GM12878 (cell line): ENCODE results near the gene LAP3. TPM values are rescaled to one million over a fixed set of nuclear protein-coding genes. Genes with fewer than 3 reads are reported as not detected.

Source experiments
- EED ChIP-seq: sonication (generic); IDR thresholded peaks from 2 replicates; pipeline ENCODE4 v1.6.1; 2016; ENCODE audit warnings: antibody characterized with exemption, low read depth
- ELK1 ChIP-seq: IDR thresholded peaks from 2 replicates; pipeline ENCODE4 v1.6.1; 2012; ENCODE audit warnings: low read depth, low read length, improper control_type of control experiment
- MAX ChIP-seq: IDR thresholded peaks from 2 replicates; pipeline ENCODE4 v1.6.1; 2012; ENCODE audit warnings: low read depth, low read length, improper control_type of control experiment
- MXI1 ChIP-seq: fragments of 150-350 bp; IDR thresholded peaks from 2 replicates; pipeline ENCODE4 v1.6.1; 2011; ENCODE audit warnings: low read depth, mild to moderate bottlenecking, inconsistent platforms, low read length, improper control_type of control experiment
- NFIC ChIP-seq: IDR thresholded peaks from 2 replicates; pipeline ENCODE4 v1.6.1; 2012; ENCODE audit warnings: low read depth, mild to moderate bottlenecking, inconsistent platforms, low read length, moderate library complexity
- NR2F1 ChIP-seq: fragments of 450-650 bp; conservative IDR thresholded peaks from 2 replicates; pipeline ENCODE4 v1.6.1; 2017; ENCODE audit warnings: mild to moderate bottlenecking
- POLR2AphosphoS2 ChIP-seq: IDR thresholded peaks from 2 replicates; pipeline ENCODE4 v1.6.1; 2011; ENCODE audit warnings: low read depth, mild to moderate bottlenecking, low read length, improper control_type of control experiment, moderate library complexity
- POLR2AphosphoS5 ChIP-seq: IDR thresholded peaks from 2 replicates; pipeline ENCODE4 v1.6.1; 2011; ENCODE audit warnings: mild to moderate bottlenecking, low read length, inconsistent platforms
- RELB ChIP-seq: fragments of 450-650 bp; IDR thresholded peaks from 2 replicates; pipeline ENCODE4 v1.6.1; 2017; ENCODE audit warnings: low read depth, mild to moderate bottlenecking, moderate library complexity
- RFX5 ChIP-seq: IDR thresholded peaks from 2 replicates; pipeline ENCODE4 v1.6.1; 2011; ENCODE audit warnings: low read depth, low read length, improper control_type of control experiment
- SIN3A ChIP-seq: IDR thresholded peaks from 2 replicates; pipeline ENCODE4 v1.6.1; 2012; ENCODE audit warnings: low read depth, low read length, improper control_type of control experiment
- SKIL ChIP-seq: fragments of 450-650 bp; IDR thresholded peaks from 2 replicates; pipeline ENCODE4 v1.6.1; 2017; ENCODE audit warnings: mild to moderate bottlenecking, low read depth, inconsistent platforms; ENCODE audit not compliant: poor library complexity, severe bottlenecking
- SMAD5 ChIP-seq: IDR thresholded peaks from 2 replicates; pipeline ENCODE4 v1.6.1; 2016; ENCODE audit warnings: antibody characterized with exemption, low read depth
- SP1 ChIP-seq: IDR thresholded peaks from one replicate; pipeline ENCODE4 v1.6.1; 2011; ENCODE audit warnings: low read depth, low read length
- ZNF592 ChIP-seq: fragments of 450-650 bp; IDR thresholded peaks from 2 replicates; pipeline ENCODE4 v1.6.1; 2017; ENCODE audit warnings: mild to moderate bottlenecking, moderate library complexity
- ZSCAN29 ChIP-seq: fragments of 450-650 bp; IDR thresholded peaks from 2 replicates; pipeline ENCODE4 v1.6.1; 2017; ENCODE audit warnings: mild to moderate bottlenecking, moderate library complexity
- polyA plus RNA-seq, 11 experiments: library from polyadenylated mRNA; depleted of rRNA in 4 of 11; unstranded in 6 of 11; stranded (reverse) in 5 of 11; fragments of >200 nt; fragmentation: Nextera tagmentation in 4 of 11; fragmentation: Illumina TruSeq in 1 of 11; extraction: Ambion mirVana in 4 of 11; extraction: Trizol in 1 of 11; gene quantifications; 1 replicate in 1 of 11; 2 replicates in 10 of 11; pipeline versions ENCODE4 v1.2.1 to v1.2.3, GENCODE V29; 2011 to 2016; ENCODE audit warnings: inconsistent platforms in 2 of 11, missing spikeins in 2 of 11, low read depth in 1 of 11
- total RNA-seq, 4 experiments: library from RNA; depleted of rRNA in 3 of 4; stranded (reverse); fragments of >200 nt in 3 of 4; fragmentation: Illumina TruSeq in 1 of 4; extraction: Trizol in 1 of 4; gene quantifications; 2 replicates each; pipeline versions ENCODE4 v1.2.1 to v1.2.3, GENCODE V29; 2013 to 2021
- TF ChIP-seq, protein P1 (sequence below): fragments of 450-650 bp; conservative IDR thresholded peaks from 2 replicates; pipeline ENCODE4 v1.6.1; 2017; ENCODE audit warnings: mild to moderate bottlenecking, moderate library complexity

The LAP3 gene
- total and polyA plus RNA-seq, 10 of the 15 experiments (the other 5 are each of a cell fraction or from before 2014, with no cell fraction given): 134 to 249 (median 204) TPM

GRCh38 chr4:17576932-17577664 is at the start of gene LAP3 (continued):
- TF ChIP-seq ZSCAN29: no peak
- peak; percentile 90 for TF ChIP-seq SMAD5
- peak; percentile 63; the same call in 1 of the 2 replicates for TF ChIP-seq RFX5
- TF ChIP-seq SIN3A: no peak
- TF ChIP-seq NFIC: no peak
- TF ChIP-seq SP1: peak; percentile 14
- no peak; the same call in 1 of the 2 replicates for TF ChIP-seq RELB
- TF ChIP-seq SKIL: no peak
- TF ChIP-seq MXI1: peak; percentile 86
- TF ChIP-seq MAX: peak; percentile 96
- peak; percentile 95 for TF ChIP-seq POLR2AphosphoS2
- TF ChIP-seq EED: no peak
- no peak for TF ChIP-seq NR2F1
- TF ChIP-seq, protein P1, sequence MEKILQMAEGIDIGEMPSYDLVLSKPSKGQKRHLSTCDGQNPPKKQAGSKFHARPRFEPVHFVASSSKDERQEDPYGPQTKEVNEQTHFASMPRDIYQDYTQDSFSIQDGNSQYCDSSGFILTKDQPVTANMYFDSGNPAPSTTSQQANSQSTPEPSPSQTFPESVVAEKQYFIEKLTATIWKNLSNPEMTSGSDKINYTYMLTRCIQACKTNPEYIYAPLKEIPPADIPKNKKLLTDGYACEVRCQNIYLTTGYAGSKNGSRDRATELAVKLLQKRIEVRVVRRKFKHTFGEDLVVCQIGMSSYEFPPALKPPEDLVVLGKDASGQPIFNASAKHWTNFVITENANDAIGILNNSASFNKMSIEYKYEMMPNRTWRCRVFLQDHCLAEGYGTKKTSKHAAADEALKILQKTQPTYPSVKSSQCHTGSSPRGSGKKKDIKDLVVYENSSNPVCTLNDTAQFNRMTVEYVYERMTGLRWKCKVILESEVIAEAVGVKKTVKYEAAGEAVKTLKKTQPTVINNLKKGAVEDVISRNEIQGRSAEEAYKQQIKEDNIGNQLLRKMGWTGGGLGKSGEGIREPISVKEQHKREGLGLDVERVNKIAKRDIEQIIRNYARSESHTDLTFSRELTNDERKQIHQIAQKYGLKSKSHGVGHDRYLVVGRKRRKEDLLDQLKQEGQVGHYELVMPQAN: peak; percentile 88
- TF ChIP-seq ZNF592: no peak
- peak; percentile 99 for TF ChIP-seq POLR2AphosphoS5
- peak; percentile 39; the same call in 1 of the 2 replicates for TF ChIP-seq ELK1
